HL-60/S4 treated with retinoic acid at 250 ng/mL for 4 days and 3 days (cell line): Measurements from ENCODE around the gene SIGLEC5.
"Not testable (repeated sequence)": the region's sequence is repeated elsewhere in the genome, so short reads cannot be mapped to it uniquely, and the experiment has no call there.

ENCODE experiments used
- in situ Hi-C: fragments of 300-500 bp; cut with MboI; formaldehyde crosslinking; loops from 2 replicates; pipeline ENCODE4 v1.7.0; 2022; ENCODE audit warnings: low sequenced_read_pairs

SIGLEC5 gene

GRCh38 chr19:51630315-51630714 is at the start of gene SIGLEC5:
Gene SIGLEC5, minus strand, starts transcription at chr19:51630401. Its CDS starts 66 bp downstream, at chr19:51630335.
- in situ Hi-C loops, result not testable (repeated sequence)

- in situ Hi-C loops, result no loop called here
These were observed 46.4 kb upstream of the SIGLEC5 start for GRCh38 chr19:51676566-51677083.

- in situ Hi-C loops, result not testable (repeated sequence)
These were observed 45.8 kb upstream of the SIGLEC5 start for GRCh38 chr19:51675911-51676565.

- in situ Hi-C loops, result loop anchor here (25.0 kb wide), 1 partner anchor 506 kb away; no protein-coding TSS in a partner anchor
These were observed 38.0 kb upstream of the SIGLEC5 start for GRCh38 chr19:51668216-51668615.

- in situ Hi-C loops, result loop anchor here (25.0 kb wide), 1 partner anchor 503 kb away; no protein-coding TSS in a partner anchor
These were observed 34.8 kb upstream of the SIGLEC5 start for GRCh38 chr19:51664997-51665396.

GRCh38 chr19:51664131-51664530 is 33.9 kb upstream of the SIGLEC5 start:
- in situ Hi-C loops, result loop anchor here (25.0 kb wide), 1 partner anchor 502 kb away; no protein-coding TSS in a partner anchor

- in situ Hi-C loops, result loop anchor here (25.0 kb wide), 1 partner anchor 501 kb away; no protein-coding TSS in a partner anchor
These were observed 33.4 kb upstream of the SIGLEC5 start for GRCh38 chr19:51663650-51664049.

GRCh38 chr19:51660975-51661600 is 30.9 kb upstream of the SIGLEC5 start:
- in situ Hi-C loops, result loop anchor here (25.0 kb wide), 1 partner anchor 499 kb away; no protein-coding TSS in a partner anchor

- in situ Hi-C loops, result loop anchor here (25.0 kb wide), 1 partner anchor 492 kb away; no protein-coding TSS in a partner anchor
These were observed 24.6 kb upstream of the SIGLEC5 start for GRCh38 chr19:51654783-51655182.

GRCh38 chr19:51653162-51653561 is 23.0 kb upstream of the SIGLEC5 start:
- in situ Hi-C loops, result loop anchor here (25.0 kb wide), 1 partner anchor 491 kb away; no protein-coding TSS in a partner anchor

GRCh38 chr19:51652266-51652665 is 22.1 kb upstream of the SIGLEC5 start:
- in situ Hi-C loops, result loop anchor here (25.0 kb wide), 1 partner anchor 490 kb away; no protein-coding TSS in a partner anchor

GRCh38 chr19:51651216-51651846 is 21.1 kb upstream of the SIGLEC5 start:
- in situ Hi-C loops, result loop anchor here (25.0 kb wide), 1 partner anchor 489 kb away; no protein-coding TSS in a partner anchor

GRCh38 chr19:51647318-51647717 is 17.1 kb upstream of the SIGLEC5 start:
- in situ Hi-C loops, result no loop called here

- in situ Hi-C loops, result not testable (repeated sequence)
These were observed 16.5 kb upstream of the SIGLEC5 start, which contains the start of gene SIGLEC14 for GRCh38 chr19:51646730-51647129. Gene SIGLEC14, minus strand, starts transcription at chr19:51646825. Its CDS starts 66 bp downstream, at chr19:51646759.

GRCh38 chr19:51644636-51645271 is 14.6 kb upstream of the SIGLEC5 start:
- in situ Hi-C loops, result no loop called here

GRCh38 chr19:51641648-51642047 is 11.4 kb upstream of the SIGLEC5 start:
- in situ Hi-C loops, result no loop called here

- in situ Hi-C loops, result no loop called here
These were observed 10.2 kb upstream of the SIGLEC5 start for GRCh38 chr19:51640386-51640785.

- in situ Hi-C loops, result no loop called here
These were observed 9.7 kb upstream of the SIGLEC5 start for GRCh38 chr19:51639916-51640315.

GRCh38 chr19:51637362-51637978 is 7.3 kb upstream of the SIGLEC5 start:
- in situ Hi-C loops, result no loop called here

GRCh38 chr19:51632126-51632525 is 1.9 kb upstream of the SIGLEC5 start:
- in situ Hi-C loops, result no loop called here
